Measurements from ENCODE around the gene ZNF536. TPM values are rescaled to one million over a fixed set of nuclear protein-coding genes. Genes with fewer than 3 reads are reported as not detected.

ZNF536 gene
- total and polyA plus RNA-seq, 9 of the 15 experiments (the other 6 are each of a cell fraction or from before 2014, with no cell fraction given): not detected

GRCh38 chr19:30359936-30360335 is 12.2 kb upstream of the ZNF536 start:
- Histone ChIP-seq H3K4me1 (replicated peaks in 1 of 2; ENCODE audit: control insufficient read depth in 2 of 2, insufficient read depth in 2 of 2, low read length in 2 of 2) (no peaks in the 10 kb centered on the region), H3K27ac (ENCODE audit: extremely low read depth, low read depth, low read length) (no peak overlapping the region), H3K4me3 (no peak overlapping the region), H3K36me3 (ENCODE audit: control insufficient read depth, insufficient read depth, low read length) (no peaks in the 10 kb centered on the region), H3K9ac (ENCODE audit: insufficient read depth in 1 of 2, low read depth in 2 of 2, low read length in 2 of 2) (no peak overlapping the region), H3K9me1 (ENCODE audit: control insufficient read depth, insufficient read depth, low read length) (peaks cover 3% of the 10 kb centered on the region), H2AFZ (ENCODE audit: low read depth, low read length) (no peak overlapping the region), H3K27me3 (ENCODE audit: control insufficient read depth in 2 of 2, insufficient read depth in 2 of 2, low read length in 2 of 2) (peaks cover 11 to 41% of the 10 kb centered on the region in 2 experiments), H4K20me1 (replicated peaks; ENCODE audit: control insufficient read depth, insufficient read depth, low read length) (0 out of 2 replicates have a peak, but pooled peaks cover 4% of the 10 kb centered on the region), H3K9me3 (replicated peaks; ENCODE audit: control insufficient read depth, insufficient read depth, low read depth, low read length) (no peaks in the 10 kb centered on the region), H3K79me2 (ENCODE audit: control insufficient read depth, insufficient read depth, low read length) (no peaks in the 10 kb centered on the region), H3K4me2 (ENCODE audit: insufficient read depth, low read length) (no peak overlapping the region)
- FAIRE-seq (no peak), DNase-seq (ENCODE audit: extremely low read depth in 1 of 4, low spot score in 3 of 4) (no peak), ATAC-seq (no peak)
- 1% methylated on average over 9 of the region's 9 CpGs for whole genome bisulfite sequencing (ENCODE audit: insufficient coverage, low coverage, missing lambda C conversion rate)
- no peak for TF ChIP-seq ZNF282 (CRISPR knock-in tag; IDR thresholded peaks at IDR 0.05)
- TF ChIP-seq MYC (IDR thresholded peaks at IDR 0.05; ENCODE audit: low read depth, low read length): no peak
- TF ChIP-seq MYC (CRISPR knock-in tag; IDR thresholded peaks at IDR 0.05; ENCODE audit: borderline replicate concordance, low read depth): no peak
- TF ChIP-seq EWSR1 (IDR thresholded peaks at IDR 0.05; ENCODE audit: borderline replicate concordance, low read depth, partially characterized antibody): no peak
- TF ChIP-seq NR2C1 (IDR thresholded peaks at IDR 0.05): no peak
- no peak for TF ChIP-seq NR2C1 (tag; IDR thresholded peaks at IDR 0.05)
- no peak for TF ChIP-seq PYGO2 (tag; IDR thresholded peaks at IDR 0.05)
- TF ChIP-seq ZKSCAN1 (IDR thresholded peaks at IDR 0.05; ENCODE audit: low read depth, low read length): no peak
- TF ChIP-seq RBM14 (IDR thresholded peaks at IDR 0.05; ENCODE audit: borderline replicate concordance, insufficient read depth, low read depth, low read length): no peak
- in situ Hi-C loops (cut with MboI) (no loop called here), intact Hi-C loops (cut with micrococcal nuclease) (no loop called here)
- POLR2A ChIA-PET: interaction anchor here (0.7 kb wide), 2 partner anchors 19 to 32 kb away, joined by 3 to 4 read pairs; no protein-coding TSS in a partner anchor
- CTCF ChIA-PET (ENCODE audit: low intra/inter-chr PET ratio): no interaction called here
- no TSS peak for BruUV-seq (replicated peaks)
